Measurements from ENCODE around the gene MED9. TPM values are rescaled to one million over a fixed set of nuclear protein-coding genes. Genes with fewer than 3 reads are reported as not detected.
"Not testable (repeated sequence)": the region's sequence is repeated elsewhere in the genome, so short reads cannot be mapped to it uniquely, and the experiment has no call there.

The MED9 gene, protein sequence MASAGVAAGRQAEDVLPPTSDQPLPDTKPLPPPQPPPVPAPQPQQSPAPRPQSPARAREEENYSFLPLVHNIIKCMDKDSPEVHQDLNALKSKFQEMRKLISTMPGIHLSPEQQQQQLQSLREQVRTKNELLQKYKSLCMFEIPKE
- total RNA-seq, result 10 to 100 TPM in 3 of 4 donors, 1 to 10 TPM in 1; 3.2 to 17.4 (median 13.4) TPM

DNA sequence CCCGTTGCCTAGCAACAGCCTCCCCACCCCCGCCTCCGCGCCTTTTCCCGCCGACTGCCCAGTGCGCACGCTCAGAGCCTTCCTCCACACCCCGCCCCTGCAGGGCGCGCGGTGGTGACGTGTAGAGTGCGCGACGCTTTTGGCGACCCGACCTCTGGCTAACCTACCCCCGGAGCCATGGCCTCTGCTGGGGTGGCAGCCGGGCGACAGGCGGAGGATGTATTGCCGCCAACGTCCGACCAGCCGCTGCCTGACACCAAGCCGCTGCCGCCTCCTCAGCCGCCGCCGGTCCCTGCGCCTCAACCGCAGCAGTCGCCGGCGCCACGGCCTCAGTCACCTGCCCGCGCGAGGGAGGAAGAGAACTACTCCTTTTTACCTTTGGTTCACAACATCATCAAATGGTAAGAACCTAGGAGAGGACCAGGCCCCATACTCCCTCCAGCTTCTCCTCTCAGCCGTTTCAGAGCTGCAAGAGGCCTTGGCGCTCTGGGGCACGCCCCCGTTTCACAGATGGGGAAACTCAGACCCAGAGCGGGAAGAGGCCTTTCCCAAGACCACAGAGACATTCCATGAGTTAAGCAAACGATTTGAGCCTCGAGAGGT lies at the start of gene MED9:
Gene MED9, plus strand, starts transcription at position 136 of the 603 bp plus-strand sequence. Its CDS starts 42 bp downstream, at position 178.
- Histone ChIP-seq H3K9me3 (no peaks in the 10 kb centered on the region), H3K4me1 (peaks cover 0 to 22% of the 10 kb centered on the region in 2 donors), H3K27ac (peak within 1 kb of the TSS; percentile 81 to 92), H3K4me3 (peak within 1 kb of the TSS; percentile 89 to 91), H3K27me3 (no peaks in the 10 kb centered on the region), H3K36me3 (no peaks in the 10 kb centered on the region)
- peak; percentile 92 to 93 for DNase-seq
- peak in 1 of 2 donors; percentile 70 for TF ChIP-seq POLR2A (IDR thresholded peaks at IDR 0.05)
- TF ChIP-seq, protein P1, sequence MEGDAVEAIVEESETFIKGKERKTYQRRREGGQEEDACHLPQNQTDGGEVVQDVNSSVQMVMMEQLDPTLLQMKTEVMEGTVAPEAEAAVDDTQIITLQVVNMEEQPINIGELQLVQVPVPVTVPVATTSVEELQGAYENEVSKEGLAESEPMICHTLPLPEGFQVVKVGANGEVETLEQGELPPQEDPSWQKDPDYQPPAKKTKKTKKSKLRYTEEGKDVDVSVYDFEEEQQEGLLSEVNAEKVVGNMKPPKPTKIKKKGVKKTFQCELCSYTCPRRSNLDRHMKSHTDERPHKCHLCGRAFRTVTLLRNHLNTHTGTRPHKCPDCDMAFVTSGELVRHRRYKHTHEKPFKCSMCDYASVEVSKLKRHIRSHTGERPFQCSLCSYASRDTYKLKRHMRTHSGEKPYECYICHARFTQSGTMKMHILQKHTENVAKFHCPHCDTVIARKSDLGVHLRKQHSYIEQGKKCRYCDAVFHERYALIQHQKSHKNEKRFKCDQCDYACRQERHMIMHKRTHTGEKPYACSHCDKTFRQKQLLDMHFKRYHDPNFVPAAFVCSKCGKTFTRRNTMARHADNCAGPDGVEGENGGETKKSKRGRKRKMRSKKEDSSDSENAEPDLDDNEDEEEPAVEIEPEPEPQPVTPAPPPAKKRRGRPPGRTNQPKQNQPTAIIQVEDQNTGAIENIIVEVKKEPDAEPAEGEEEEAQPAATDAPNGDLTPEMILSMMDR (IDR thresholded peaks at IDR 0.05), result peak in 2 of 4 experiments; percentile 25 to 37
- intact Hi-C loops (cut with DNase I; ENCODE audit: low total_unique reads), result no loop called here

DNA sequence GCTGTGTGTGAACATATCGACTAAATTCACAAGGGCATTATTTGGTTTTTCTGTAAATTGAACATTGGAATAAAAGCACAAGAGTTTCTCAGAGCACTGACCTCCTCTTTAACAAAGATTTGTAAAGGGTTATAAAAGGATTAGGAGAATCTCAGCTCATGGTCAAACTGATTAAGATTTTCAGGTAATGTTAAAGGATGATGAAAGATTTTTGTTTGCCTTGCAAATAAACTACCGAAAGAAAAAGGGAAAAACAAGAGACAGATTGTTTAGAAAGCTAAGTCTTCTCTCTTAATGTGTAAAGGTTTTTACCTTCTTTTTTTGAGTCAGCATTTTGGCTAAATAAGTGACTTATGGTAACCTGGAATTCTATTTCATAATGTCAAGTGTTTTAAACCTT lies 47.6 kb upstream of the MED9 start:
- H3K4me3 ChIP-seq, result no peak overlapping the region
- no peak for TF ChIP-seq POLR2A (IDR thresholded peaks at IDR 0.05)
- TF ChIP-seq, protein P1 (IDR thresholded peaks at IDR 0.05), result no peak
- intact Hi-C loops (cut with DNase I; ENCODE audit: low total_unique reads), result no loop called here
- no peaks in the 10 kb centered on the region for H3K27me3 ChIP-seq
- DNase-seq, result no peak
- H3K4me1 ChIP-seq, result no peaks in the 10 kb centered on the region
- H3K27ac ChIP-seq, result no peak overlapping the region
- H3K9me3 ChIP-seq, result no peaks in the 10 kb centered on the region
- H3K36me3 ChIP-seq, result no peaks in the 10 kb centered on the region

DNA sequence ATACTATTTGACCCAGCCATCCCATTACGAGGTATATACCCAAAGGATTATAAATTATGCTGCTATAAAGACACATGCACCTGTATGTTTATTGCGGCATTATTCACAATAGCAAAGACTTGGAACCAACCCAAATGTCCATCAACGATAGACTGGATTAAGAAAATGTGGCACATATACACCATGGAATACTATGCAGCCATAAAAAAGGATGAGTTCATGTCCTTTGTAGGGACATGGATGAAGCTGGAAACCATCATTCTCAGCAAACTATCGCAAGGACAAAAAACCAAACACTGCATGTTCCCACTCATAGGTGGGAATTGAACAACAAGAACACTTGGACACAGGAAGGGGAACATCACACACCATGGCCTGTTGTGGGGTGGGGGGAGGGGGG lies 45.9 kb upstream of the MED9 start:
- H3K27ac ChIP-seq; H3K4me3 ChIP-seq; H3K27me3 ChIP-seq; H3K4me1 ChIP-seq; DNase-seq; H3K36me3 ChIP-seq; H3K9me3 ChIP-seq; intact Hi-C loops (cut with DNase I; ENCODE audit: low total_unique reads): not testable (repeated sequence)

DNA sequence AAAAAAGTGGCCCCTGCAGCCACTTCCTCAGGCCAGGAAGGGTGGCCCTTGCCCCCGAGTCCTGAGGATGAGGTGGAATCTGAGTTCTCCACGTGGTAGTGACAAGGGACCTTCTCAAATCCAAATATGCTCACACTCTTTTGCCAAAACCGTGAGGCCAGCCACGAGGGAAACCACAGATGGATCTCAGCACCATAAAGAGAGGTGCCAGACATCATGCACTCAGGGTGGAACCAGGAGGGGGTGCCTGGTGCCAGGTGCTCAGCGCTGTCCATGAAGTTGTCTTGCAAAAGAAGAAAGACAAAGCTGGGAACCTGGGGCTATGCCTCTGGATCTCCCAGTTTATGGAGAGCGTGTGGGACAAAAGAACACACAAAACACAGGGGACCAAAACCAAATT lies 45.2 kb upstream of the MED9 start:
- H3K36me3 ChIP-seq, result no peaks in the 10 kb centered on the region
- TF ChIP-seq, protein P1 (IDR thresholded peaks at IDR 0.05), result no peak
- TF ChIP-seq POLR2A (IDR thresholded peaks at IDR 0.05), result no peak
- no peaks in the 10 kb centered on the region for H3K4me1 ChIP-seq
- no peak overlapping the region for H3K27ac ChIP-seq
- H3K27me3 ChIP-seq, result no peaks in the 10 kb centered on the region
- H3K9me3 ChIP-seq, result no peaks in the 10 kb centered on the region
- intact Hi-C loops (cut with DNase I; ENCODE audit: low total_unique reads), result no loop called here
- no peak overlapping the region for H3K4me3 ChIP-seq
- no peak for DNase-seq

DNA sequence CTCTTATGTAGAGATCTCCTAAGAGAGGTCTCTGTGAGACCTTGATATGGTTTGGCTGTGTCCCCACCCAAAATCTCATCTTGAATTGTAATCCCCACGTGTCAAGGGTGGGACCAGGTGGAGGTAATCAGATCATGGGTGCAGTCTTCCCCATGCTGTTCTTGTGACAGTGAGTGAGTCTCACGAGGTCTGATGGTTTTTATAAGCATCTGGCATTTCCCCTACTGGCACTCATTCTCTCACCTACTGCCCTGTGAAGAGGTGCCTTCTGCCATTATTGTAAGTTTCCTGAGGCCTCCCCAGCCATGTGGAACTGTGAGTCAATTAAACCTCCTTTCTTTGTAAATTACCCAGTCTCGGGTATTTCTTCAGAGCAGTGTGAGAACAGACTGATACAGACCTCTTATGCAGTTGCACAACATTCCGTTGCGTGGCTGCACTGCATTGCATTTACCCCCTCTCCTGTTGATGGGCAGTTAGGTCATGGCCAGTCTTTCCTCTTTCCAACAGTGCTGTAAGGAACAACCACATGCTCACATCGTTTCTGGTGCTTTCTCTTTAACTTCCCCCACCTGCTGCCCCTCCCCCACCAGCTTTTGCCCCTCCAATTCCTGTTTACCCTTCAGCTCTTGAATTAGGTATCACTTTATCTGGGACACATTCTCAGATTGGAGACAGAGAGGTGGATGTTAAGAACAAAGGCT lies 43.6 kb upstream of the MED9 start:
- Histone ChIP-seq H3K4me1 (no peaks in the 10 kb centered on the region), H3K27ac (no peak overlapping the region), H3K9me3 (no peaks in the 10 kb centered on the region), H3K36me3 (no peaks in the 10 kb centered on the region), H3K27me3 (no peaks in the 10 kb centered on the region), H3K4me3 (no peak overlapping the region)
- TF ChIP-seq POLR2A (IDR thresholded peaks at IDR 0.05), result no peak
- TF ChIP-seq, protein P1 (IDR thresholded peaks at IDR 0.05), result no peak
- DNase-seq, result no peak
- intact Hi-C loops (cut with DNase I; ENCODE audit: low total_unique reads), result no loop called here
